WTC11 (cell line): ENCODE results near the gene PHRF1. TPM values are rescaled to one million over a fixed set of nuclear protein-coding genes. Genes with fewer than 3 reads are reported as not detected.

ENCODE experiments used
- ATAC-seq: fragments of 200-7000 bp; cut with Tn5 transposase; 2 replicates; pipeline ENCODE4 v1.10.0; 2021; ENCODE audit warnings: mild to moderate bottlenecking, moderate library complexity
- CTCF ChIA-PET: fragments of 300-600 bp; sonication (Branson Sonifier 250); formaldehyde crosslinking; loops from one replicate; lab custom pipeline; 2021; ENCODE audit warnings: antibody characterized with exemption; lab: Charles Lee
- POLR2A ChIA-PET: fragments of 350-600 bp; sonication (Branson Sonifier 250); formaldehyde crosslinking; loops from one replicate; lab custom pipeline; 2021; ENCODE audit warnings: antibody characterized with exemption; lab: Charles Lee
- DNase-seq: peaks from one replicate; pipeline ENCODE4 v3.0.0; 2021; ENCODE audit warnings: low spot score
- H3K27ac Mint-ChIP-seq: 2 replicates; pipeline ENCODE4 v1.8.0; 2021; ENCODE audit warnings: mixed read lengths
- H3K27me3 Mint-ChIP-seq: 2 replicates; pipeline ENCODE4 v1.8.0; 2021; ENCODE audit warnings: low read depth, mild to moderate bottlenecking, moderate library complexity, mixed read lengths
- H3K36me3 Mint-ChIP-seq: 2 replicates; pipeline ENCODE4 v1.8.0; 2021; ENCODE audit warnings: mixed read lengths
- H3K4me1 Mint-ChIP-seq: 2 replicates; pipeline ENCODE4 v1.8.0; 2022; ENCODE audit warnings: mixed read lengths
- H3K4me3 Mint-ChIP-seq: 2 replicates; pipeline ENCODE4 v1.8.0; 2021; ENCODE audit warnings: mild to moderate bottlenecking, moderate library complexity, mixed read lengths
- H3K9me3 Mint-ChIP-seq: 2 replicates; pipeline ENCODE4 v1.8.0; 2021; ENCODE audit warnings: mixed read lengths
- NR3C1 ChIP-seq: sonication (generic); formaldehyde crosslinking; conservative IDR thresholded peaks from 2 replicates; pipeline ENCODE4 v1.8.1; 2023; ENCODE audit warnings: low read depth, mild to moderate bottlenecking, missing genetic modification reagents
- TP53 ChIP-seq: sonication (generic); formaldehyde crosslinking; IDR thresholded peaks from 2 replicates; pipeline ENCODE4 v1.8.1; 2023; ENCODE audit warnings: mild to moderate bottlenecking, missing genetic modification reagents
- USF2 ChIP-seq: sonication (generic); formaldehyde crosslinking; IDR thresholded peaks from 2 replicates; pipeline ENCODE4 v1.8.1; 2023; ENCODE audit warnings: mild to moderate bottlenecking, missing genetic modification reagents, moderate library complexity
- ZNF281 ChIP-seq: sonication (generic); formaldehyde crosslinking; IDR thresholded peaks from 2 replicates; pipeline ENCODE4 v1.8.0; 2023; ENCODE audit warnings: mild to moderate bottlenecking, missing genetic modification reagents
- ZNF425 ChIP-seq: fragments of 250-450 bp; sonication (Bioruptor Pico); conservative IDR thresholded peaks from 2 replicates; pipeline ENCODE4 v1.9.0; 2021; ENCODE audit warnings: mild to moderate bottlenecking
- ZNF532 ChIP-seq: fragments of 250-450 bp; sonication (Bioruptor Pico); IDR thresholded peaks from 2 replicates; pipeline ENCODE4 v1.9.0; 2021; ENCODE audit warnings: mild to moderate bottlenecking, borderline replicate concordance
- ZSCAN18 ChIP-seq: fragments of 250-450 bp; sonication (Bioruptor Pico); IDR thresholded peaks from 2 replicates; pipeline ENCODE4 v2.1.2; 2022; ENCODE audit warnings: mild to moderate bottlenecking, moderate library complexity
- total RNA-seq: library from RNA; stranded (reverse); gene quantifications from 3 replicates; pipeline ENCODE4 v1.2.3, GENCODE V29; 2021
- TF ChIP-seq, protein P1 (sequence below): sonication (generic); formaldehyde crosslinking; IDR thresholded peaks from 2 replicates; pipeline ENCODE4 v1.8.1; 2022; ENCODE audit warnings: mild to moderate bottlenecking, moderate library complexity, missing genetic modification reagents
- TF ChIP-seq, protein P2 (sequence below): sonication (generic); formaldehyde crosslinking; IDR thresholded peaks from 2 replicates; pipeline ENCODE4 v1.8.1; 2023; ENCODE audit warnings: mild to moderate bottlenecking, missing genetic modification reagents
- TF ChIP-seq, protein P3 (sequence below): sonication (generic); formaldehyde crosslinking; conservative IDR thresholded peaks from 2 replicates; pipeline ENCODE4 v1.8.1; 2023; ENCODE audit warnings: mild to moderate bottlenecking, low read depth, missing genetic modification reagents, moderate library complexity
- TF ChIP-seq, protein P4 (sequence below): sonication (generic); formaldehyde crosslinking; IDR thresholded peaks from 2 replicates; pipeline ENCODE4 v1.8.0; 2023; ENCODE audit warnings: missing genetic modification reagents, mild to moderate bottlenecking, borderline replicate concordance

Gene PHRF1
- total RNA-seq, 1 experiment from 2014 or later, result 46.9 TPM

DNA sequence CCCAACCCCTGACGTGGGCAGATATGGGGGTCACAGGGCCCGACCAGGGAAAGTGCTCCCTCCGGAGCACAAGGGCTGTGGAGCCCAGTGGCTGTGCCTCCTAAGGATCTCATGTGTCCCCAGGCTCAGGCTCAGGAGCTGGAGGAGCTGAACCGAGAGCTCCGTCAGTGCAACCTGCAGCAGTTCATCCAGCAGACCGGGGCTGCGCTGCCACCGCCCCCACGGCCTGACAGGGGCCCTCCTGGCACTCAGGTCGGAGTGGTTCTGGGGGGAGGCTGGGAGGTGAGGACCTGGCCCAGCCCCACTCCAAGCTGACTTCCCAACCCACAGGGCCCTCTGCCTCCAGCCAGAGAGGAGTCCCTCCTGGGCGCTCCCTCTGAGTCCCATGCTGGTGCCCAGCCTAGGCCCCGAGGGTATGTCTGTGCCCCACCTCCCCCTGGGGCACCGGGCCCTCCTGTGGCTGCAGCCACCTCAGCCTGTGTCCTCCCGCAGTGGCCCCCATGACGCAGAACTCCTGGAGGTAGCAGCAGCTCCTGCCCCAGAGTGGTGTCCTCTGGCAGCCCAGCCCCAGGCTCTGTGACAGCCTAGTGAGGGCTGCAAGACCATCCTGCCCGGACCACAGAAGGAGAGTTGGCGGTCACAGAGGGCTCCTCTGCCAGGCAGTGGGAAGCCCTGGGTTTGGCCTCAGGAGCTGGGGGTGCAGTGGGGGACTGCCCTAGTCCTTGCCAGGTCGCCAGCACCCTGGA lies 13.0 kb upstream of the PHRF1 start:
- Mint-ChIP-seq H3K27me3 (peaks cover 7% of the 10 kb centered on the region), H3K4me3 (no peak overlapping the region), H3K36me3 (0 out of 2 replicates have a peak, but pooled peaks cover 3% of the 10 kb centered on the region), H3K27ac (peak overlapping the region; percentile 71; the same call in 1 of the 2 replicates), H3K4me1 (peaks cover 34% of the 10 kb centered on the region), H3K9me3 (no peaks in the 10 kb centered on the region)
- ChIA-PET CTCF (no interaction called here), POLR2A (no interaction called here)
- no peak for TF ChIP-seq NR3C1 (CRISPR knock-in tag)
- TF ChIP-seq USF2, result no peak
- no peak for TF ChIP-seq ZNF281 (CRISPR knock-in tag)
- no peak for TF ChIP-seq TP53 (CRISPR knock-in tag)
- TF ChIP-seq, protein P1, sequence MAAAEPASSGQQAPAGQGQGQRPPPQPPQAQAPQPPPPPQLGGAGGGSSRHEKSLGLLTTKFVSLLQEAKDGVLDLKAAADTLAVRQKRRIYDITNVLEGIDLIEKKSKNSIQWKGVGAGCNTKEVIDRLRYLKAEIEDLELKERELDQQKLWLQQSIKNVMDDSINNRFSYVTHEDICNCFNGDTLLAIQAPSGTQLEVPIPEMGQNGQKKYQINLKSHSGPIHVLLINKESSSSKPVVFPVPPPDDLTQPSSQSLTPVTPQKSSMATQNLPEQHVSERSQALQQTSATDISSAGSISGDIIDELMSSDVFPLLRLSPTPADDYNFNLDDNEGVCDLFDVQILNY, result no peak
- no peak for TF ChIP-seq ZSCAN18 (CRISPR knock-in tag)
- TF ChIP-seq, protein P2, sequence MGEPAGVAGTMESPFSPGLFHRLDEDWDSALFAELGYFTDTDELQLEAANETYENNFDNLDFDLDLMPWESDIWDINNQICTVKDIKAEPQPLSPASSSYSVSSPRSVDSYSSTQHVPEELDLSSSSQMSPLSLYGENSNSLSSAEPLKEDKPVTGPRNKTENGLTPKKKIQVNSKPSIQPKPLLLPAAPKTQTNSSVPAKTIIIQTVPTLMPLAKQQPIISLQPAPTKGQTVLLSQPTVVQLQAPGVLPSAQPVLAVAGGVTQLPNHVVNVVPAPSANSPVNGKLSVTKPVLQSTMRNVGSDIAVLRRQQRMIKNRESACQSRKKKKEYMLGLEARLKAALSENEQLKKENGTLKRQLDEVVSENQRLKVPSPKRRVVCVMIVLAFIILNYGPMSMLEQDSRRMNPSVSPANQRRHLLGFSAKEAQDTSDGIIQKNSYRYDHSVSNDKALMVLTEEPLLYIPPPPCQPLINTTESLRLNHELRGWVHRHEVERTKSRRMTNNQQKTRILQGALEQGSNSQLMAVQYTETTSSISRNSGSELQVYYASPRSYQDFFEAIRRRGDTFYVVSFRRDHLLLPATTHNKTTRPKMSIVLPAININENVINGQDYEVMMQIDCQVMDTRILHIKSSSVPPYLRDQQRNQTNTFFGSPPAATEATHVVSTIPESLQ (CRISPR knock-in tag), result no peak
- no peak for TF ChIP-seq ZNF532 (CRISPR knock-in tag)
- TF ChIP-seq, protein P3, sequence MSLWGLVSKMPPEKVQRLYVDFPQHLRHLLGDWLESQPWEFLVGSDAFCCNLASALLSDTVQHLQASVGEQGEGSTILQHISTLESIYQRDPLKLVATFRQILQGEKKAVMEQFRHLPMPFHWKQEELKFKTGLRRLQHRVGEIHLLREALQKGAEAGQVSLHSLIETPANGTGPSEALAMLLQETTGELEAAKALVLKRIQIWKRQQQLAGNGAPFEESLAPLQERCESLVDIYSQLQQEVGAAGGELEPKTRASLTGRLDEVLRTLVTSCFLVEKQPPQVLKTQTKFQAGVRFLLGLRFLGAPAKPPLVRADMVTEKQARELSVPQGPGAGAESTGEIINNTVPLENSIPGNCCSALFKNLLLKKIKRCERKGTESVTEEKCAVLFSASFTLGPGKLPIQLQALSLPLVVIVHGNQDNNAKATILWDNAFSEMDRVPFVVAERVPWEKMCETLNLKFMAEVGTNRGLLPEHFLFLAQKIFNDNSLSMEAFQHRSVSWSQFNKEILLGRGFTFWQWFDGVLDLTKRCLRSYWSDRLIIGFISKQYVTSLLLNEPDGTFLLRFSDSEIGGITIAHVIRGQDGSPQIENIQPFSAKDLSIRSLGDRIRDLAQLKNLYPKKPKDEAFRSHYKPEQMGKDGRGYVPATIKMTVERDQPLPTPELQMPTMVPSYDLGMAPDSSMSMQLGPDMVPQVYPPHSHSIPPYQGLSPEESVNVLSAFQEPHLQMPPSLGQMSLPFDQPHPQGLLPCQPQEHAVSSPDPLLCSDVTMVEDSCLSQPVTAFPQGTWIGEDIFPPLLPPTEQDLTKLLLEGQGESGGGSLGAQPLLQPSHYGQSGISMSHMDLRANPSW (CRISPR knock-in tag), result no peak
- TF ChIP-seq, protein P4, sequence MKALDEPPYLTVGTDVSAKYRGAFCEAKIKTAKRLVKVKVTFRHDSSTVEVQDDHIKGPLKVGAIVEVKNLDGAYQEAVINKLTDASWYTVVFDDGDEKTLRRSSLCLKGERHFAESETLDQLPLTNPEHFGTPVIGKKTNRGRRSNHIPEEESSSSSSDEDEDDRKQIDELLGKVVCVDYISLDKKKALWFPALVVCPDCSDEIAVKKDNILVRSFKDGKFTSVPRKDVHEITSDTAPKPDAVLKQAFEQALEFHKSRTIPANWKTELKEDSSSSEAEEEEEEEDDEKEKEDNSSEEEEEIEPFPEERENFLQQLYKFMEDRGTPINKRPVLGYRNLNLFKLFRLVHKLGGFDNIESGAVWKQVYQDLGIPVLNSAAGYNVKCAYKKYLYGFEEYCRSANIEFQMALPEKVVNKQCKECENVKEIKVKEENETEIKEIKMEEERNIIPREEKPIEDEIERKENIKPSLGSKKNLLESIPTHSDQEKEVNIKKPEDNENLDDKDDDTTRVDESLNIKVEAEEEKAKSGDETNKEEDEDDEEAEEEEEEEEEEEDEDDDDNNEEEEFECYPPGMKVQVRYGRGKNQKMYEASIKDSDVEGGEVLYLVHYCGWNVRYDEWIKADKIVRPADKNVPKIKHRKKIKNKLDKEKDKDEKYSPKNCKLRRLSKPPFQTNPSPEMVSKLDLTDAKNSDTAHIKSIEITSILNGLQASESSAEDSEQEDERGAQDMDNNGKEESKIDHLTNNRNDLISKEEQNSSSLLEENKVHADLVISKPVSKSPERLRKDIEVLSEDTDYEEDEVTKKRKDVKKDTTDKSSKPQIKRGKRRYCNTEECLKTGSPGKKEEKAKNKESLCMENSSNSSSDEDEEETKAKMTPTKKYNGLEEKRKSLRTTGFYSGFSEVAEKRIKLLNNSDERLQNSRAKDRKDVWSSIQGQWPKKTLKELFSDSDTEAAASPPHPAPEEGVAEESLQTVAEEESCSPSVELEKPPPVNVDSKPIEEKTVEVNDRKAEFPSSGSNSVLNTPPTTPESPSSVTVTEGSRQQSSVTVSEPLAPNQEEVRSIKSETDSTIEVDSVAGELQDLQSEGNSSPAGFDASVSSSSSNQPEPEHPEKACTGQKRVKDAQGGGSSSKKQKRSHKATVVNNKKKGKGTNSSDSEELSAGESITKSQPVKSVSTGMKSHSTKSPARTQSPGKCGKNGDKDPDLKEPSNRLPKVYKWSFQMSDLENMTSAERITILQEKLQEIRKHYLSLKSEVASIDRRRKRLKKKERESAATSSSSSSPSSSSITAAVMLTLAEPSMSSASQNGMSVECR, result no peak
- TF ChIP-seq ZNF425 (CRISPR knock-in tag), result no peak
- ATAC-seq (no peak), DNase-seq (no peak)
